Activated T-helper 9 cell treated with anti-CD3 and anti-CD28 coated beads, Interleukin-2, amount 50 U/mL, for 16 hours (primary cell): ENCODE measurements around the gene ARFGAP1.

Source experiments
- DNase-seq: peaks from one replicate; pipeline ENCODE4 v3.0.0-alpha.2; 2020; ENCODE audit warnings: low read depth

ARFGAP1 gene

DNA sequence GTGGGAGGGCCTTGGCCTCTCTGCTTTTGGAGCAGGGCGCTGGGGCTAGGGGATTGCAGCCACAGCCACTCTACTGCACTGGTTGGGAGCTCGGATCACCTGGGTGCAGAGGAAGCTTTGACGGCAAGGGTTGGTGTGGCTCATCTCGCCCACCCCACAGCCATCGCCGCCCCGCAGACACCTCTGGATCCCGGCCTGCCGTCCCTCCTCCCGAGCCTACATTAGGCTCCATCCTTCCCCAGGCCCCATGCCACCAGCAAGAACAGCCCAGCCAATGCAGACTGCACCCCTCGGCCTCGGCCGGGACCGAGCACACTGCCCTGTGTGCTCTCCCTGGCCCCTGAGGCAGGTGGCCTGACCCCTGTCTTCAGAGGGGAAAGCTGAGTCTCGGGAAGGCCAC is 12.1 kb upstream of the ARFGAP1 start:
- no peak for DNase-seq

DNA sequence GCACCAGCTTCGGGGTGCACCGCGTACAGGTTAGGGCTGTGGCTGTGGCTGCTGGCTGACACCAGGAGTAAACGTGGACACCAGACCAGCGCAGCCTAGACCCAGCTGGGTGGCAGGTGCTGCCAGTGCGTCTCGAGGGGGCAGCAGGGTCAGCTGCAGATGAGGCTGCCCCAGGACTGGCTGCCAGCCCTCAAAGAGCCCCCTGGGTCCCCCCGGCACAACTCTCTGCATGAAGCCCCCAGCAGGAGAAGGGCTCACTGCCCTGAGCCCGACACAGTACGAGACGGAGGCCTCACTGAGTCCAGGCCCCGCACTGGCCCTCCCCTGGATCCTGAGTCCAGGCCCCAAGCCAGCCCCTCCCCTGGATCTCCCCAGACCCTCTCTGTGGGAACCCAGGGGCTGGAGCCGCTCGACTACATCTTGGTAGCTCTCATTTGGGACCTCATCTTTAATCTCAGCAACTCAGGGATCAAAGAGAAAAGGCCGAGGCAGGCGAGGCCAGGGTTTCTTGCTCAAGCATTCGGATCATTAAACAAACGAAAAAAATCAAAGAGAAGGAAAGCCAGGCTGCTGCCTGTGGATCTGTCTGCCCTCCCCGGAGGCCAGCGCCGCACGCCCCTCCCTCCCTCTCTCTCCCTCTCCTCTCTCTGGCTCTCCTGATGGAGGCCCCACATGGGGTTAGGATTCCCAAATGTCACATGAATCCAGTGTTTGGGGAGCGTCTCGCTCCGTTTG is 11.4 kb upstream of the ARFGAP1 start:
- DNase-seq, result no peak

DNA sequence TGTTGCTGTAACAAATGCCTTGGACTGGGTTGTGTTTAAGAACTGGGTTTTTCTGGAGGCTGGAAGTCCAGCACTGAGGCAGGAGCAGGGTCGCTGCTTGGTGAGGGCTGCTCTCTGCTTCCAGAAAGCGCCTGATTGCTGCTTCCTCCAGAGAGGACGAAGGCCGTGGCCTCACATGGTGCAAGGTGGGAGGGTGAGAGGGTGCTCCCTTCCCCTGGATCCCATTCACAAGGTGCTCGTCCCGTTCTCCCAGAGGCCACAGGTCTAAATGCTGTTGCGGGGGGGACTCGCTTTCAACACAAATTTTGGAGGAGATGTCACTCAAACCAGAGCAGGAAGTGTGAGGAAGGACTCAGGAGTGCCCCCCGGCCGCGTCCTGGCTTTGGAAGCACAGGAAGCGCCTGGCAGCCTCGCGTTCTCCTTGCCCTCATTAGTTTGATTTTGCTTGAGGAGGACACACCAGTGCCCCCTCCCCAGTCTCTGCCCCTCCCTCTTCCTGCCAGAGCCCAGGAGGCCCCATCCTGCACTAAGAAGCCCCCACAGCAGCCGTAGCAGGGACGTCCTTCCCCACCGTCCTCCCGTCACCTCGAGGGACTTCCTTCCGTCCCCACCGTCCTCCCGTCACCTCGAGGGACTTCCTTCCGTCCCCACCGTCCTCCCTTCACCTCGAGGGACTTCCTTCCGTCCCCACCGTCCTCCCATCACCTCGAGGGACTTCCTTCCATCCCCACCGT is 10.7 kb upstream of the ARFGAP1 start:
- DNase-seq, result no peak

DNA sequence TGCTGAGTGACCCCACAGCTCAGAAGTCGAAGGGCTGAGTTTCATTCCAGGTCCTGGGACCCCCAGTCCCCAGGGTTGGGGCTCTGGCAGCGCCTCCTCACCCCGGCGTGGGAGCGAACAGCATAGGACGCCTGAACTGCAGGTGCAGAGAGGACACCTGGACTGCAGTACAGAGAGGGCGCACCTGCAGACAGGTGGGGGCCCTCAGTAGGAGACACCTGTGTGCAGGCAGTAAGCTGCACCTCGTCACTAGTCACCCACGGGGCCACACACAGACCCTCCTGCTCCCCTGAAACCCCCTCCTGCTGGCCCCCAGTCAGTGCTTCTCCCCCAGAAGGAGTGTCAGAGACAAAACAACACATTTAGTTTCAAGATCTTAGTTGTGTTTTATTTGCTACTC is 9.8 kb upstream of the ARFGAP1 start:
- no peak for DNase-seq

DNA sequence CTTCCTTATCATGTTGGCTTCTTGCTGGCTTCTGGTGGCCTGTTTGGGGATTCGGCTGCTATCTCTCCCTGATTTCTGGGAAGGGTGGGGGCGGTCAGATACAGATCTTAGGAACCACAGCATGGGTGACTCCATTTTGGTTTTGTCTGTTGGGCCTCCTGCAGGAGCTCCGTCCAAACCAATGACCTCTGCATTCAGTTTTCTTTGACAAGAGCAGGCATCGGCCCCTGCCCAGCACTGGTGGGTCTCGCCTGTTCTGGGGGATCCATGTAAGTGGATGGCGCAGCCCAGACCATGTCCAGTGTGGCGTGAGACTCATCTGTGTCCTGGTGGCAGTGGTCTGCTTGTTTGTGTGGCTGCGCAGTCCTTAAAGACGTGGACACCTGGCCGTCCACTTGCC is 8.6 kb upstream of the ARFGAP1 start:
- DNase-seq, result no peak

DNA sequence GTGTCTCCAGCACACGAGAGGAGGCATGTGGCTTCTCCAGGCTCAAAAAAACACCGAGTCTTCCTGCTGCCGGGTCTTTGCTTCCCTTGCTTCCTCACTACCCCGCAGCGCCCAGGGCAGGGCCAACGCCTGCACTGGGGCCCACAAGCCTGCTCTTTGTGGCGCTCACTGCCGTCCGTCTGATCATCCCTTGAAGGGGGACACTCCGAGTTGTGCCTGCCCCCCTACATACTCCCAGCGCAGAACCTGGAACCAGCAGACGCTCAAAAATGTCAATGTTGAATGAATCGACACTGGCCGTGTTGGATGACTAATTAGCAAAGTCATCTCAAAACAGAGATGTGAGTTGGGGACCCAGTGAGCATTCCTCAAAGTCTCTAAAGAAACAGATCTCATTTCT is 8.1 kb upstream of the ARFGAP1 start:
- DNase-seq, result no peak

DNA sequence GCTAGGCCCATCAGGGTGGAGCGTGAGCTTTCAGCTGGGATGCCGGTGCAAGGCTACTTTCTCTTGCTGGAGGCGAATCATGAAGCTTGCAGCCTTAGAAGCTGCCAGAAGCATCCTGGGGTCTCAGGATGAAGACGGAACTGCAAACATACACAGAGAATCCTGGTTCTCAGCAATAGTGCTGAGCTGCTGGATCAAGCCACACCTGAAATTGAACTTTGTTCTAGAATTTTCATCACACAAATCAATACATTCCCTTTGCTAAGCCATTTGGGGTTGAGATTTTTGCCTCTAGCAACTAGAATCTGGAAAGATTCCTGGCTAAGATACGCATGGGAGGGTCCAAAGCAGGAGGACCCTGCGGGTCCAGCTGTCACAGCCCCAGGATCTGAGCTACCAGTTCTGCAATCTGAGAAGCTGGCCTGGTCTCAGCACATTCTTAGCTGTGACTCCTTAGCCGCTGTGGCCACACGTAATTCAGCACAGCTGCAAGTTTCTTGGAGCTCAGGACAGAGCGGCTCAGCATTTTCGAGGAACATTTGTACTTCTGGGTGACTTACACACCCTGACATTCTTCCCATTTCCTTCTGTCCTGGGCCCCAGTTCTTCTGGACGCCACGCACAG is 6.6 kb upstream of the ARFGAP1 start:
- DNase-seq, result no peak

DNA sequence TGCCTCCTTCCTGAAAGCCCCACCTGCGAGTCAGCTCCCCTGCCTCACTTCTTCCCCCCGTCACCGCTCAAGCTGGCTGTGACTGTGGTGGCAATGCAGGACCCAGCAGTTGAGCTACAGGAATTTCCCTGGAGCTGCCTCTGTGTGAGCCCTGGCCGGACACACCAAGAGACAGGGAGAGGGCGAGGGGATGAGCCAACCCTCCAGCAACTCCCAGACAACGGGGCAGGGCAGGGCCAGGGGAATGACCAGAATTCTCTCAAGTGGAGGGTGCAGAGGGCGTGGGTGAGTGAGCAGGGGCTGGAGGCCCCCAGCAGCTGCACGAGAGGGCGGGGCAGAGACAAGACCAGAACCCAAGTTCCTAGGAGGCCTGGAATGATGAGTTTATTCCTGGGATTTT is 4.9 kb upstream of the ARFGAP1 start:
- DNase-seq, result no peak

DNA sequence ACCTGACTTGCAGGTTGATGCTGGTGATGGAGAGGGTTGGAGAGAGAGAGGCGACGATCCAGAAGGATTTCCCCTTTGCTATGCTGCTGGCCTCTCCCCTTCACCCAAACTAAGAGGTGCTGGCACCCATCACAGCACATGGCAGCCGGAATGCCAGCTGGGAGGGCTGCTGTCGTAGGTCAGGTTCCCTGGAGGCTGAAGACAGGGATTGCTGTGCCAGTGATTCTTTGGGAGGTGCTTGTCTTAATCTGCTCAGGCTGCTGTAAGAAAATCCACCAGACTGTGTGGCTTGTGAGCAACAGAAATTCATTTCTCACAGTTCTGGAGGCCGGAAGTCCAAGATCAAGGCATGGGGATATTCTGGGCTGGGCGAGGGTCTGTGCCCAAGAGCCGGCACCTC is 4.4 kb upstream of the ARFGAP1 start:
- no peak for DNase-seq

DNA sequence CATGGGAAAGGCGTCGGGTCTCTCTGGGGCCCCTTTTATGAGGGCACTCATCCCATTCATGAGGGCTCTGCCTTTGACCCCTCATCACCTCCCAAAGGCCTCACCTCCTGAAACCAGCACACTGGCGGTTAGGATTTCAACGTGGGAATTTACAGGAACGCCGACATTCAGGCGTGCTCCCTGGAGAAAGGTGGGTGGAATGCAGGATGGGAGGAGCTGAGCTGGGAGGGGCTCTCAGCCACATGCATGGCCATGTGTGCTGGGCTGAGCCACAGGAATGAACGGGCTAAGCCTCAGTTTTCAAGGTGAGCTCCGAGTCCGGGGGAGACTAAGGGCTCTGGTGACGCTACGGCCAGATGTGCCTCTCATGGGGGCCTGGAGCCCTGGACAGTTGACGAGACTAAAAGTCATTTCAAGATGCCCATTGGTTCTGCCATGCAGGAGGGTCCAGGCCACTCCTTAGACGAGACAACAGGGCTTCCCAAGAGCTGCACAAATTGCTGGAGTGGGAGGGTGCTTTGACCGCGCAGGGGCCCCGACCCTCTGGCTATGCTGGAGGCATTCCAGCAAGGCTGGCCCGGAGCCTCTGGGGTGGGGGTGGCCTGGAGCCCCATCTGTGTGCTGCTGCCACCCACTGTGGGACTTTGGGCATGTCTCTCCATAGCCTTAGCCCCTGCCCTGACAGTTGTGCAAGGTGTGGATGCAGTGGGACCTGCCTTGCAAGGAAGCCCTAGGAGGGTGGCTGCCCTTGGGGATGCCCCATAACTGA is 3.8 kb upstream of the ARFGAP1 start:
- DNase-seq, result no peak

DNA sequence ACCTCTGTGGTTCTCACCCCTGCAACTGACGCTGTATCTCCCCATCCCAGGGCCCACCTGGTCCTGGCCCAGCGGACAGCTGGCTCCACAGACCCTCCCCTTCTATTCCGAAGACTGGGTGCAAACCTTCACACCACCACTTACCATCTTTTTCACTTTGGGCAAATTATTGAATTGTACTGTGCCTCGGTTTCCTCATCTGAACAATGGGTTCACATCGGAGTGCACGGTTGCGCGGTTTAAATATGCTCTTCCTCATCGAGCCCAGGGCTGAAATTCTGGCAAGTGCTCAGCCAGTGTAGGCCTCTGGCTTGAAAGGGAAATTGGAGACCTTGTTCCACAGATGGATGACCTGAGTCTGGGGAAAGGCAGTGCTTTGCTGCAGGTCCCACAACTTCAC is 2.9 kb upstream of the ARFGAP1 start:
- DNase-seq, result no peak

DNA sequence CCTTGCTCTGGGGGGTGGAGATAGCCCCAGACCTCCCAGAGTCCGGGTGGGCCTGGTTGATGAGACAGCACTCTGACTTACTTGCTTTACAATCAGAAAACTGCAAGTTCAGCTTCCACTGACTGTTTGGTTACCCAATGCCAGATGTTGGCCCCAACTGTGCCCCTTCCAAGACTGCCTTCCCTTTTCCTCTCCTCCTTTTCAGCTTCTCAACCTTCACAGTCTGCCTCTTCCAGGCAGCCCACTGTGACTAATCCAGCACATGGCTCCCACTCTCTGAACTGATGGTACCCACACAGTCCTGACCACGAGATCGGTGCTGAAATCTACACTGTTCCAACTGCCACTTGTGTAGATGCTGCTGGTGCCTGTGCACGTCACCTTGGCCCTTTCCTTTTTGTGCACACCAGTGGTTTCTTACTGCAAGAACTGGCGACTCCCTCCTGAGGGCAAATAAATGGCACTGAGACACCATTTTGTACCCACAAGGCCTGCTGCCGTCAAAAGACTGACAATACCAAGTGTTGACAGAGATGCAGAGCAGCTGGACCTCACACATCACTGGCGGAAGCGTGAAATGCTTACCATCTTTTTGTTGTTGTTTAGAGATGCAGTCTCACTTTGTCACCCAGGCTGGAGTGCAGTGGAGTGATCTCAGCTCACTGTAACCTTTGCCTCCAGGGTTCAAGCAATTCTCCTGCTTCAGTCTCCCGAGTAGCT is 1.8 kb upstream of the ARFGAP1 start:
- DNase-seq, result no peak

DNA sequence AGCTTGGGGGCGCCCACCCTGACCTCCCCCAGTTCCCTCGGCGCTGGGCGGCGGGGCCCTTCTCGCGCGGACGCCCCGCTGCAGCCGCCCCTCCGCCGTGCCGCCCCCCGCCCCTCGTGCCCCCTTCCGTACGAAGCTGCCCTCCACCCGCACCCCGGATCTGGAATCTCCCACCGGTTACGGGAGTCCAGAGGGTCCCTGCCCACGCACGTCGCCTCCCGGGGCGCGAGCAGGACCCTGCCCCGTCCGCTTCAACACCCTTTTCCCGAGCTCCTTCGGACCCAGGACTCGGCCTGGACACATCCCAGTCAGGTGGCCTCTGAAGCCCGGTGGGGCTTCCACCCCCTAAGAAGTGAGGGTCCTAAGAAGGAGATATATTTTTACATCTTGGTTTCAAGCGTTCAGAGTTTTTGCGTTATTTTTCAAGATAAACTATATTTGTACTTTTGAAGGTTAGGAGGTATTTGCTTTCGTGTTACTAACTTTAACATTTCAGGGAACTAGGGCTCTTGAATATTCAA is 506 bp downstream of the ARFGAP1 start:
- DNase-seq, result no peak

DNA sequence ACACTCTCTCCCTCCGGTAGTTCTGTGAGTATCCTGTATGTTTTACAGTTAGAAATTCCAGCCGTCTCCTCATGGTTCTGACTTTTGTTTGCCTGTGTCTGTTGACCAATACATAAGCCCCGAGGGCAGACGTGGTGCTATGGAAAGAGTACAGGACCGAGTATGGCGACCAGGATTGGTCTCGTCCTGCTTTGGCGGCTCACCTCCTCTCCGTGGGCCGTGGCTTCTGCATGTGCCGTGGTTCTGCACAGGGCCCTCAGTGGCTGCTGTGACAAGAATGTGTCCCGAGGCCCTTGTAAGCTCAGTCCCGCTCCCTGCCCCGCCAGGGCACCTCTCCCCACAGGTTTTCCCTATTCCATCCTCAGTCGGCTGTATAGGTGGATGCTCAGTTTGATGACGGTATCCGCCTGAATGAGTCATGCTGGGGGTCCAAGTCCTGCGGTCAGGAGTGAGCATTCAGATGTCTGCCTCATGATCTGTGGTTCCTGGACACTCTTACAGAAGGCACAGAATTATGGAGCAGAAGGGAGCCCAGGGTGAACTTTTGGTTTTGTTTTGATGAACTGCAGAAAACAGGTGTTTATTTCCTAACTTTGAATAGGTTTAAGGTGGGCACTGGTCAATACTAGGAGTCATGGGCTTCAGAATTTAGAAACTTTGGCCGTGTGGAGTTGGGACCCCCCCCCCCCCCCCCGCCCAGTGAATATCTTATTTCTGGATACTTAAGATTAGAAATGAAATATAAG is 1.2 kb downstream of the ARFGAP1 start:
- no peak for DNase-seq

DNA sequence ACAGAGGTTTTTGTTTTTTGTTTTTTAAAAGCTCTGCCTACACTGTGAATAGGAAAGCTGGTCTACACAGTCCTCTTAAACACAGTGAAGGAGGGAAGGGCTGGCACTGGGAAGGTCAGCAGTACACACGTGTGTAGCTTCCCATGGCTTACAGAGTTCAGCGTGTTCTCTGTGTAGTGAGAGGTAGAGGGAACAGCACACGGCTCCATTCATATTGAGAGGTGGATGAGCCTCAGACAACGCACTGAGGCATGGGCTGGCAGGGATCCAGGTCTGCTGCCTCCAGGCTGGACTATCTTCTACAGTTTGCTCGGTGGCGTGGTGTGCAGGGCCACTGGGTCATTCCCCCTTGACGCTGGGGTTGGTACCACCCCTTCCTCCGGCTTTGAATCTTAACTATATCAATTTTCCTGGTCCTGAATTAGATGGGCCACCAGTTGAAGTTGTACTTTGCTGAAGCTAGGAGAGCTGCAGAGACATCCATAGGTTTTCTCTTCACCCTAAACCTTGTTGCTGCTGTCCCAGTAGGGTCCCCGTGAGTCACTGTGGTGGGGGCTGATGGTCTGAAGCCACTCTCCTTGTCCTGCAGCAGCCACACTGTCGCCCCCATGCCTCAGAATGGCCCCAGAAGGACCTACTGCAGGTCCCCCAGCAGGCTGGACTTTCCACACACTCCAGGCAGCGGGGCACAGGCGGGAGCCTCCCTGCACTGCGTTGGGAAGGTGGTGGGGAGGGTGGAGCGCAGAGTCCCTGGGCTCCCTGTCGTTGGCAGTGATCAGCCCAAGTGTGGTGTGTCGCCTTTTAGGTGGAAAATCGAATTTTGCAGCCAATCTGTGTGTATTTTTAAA is 2.0 kb downstream of the ARFGAP1 start:
- no peak for DNase-seq

DNA sequence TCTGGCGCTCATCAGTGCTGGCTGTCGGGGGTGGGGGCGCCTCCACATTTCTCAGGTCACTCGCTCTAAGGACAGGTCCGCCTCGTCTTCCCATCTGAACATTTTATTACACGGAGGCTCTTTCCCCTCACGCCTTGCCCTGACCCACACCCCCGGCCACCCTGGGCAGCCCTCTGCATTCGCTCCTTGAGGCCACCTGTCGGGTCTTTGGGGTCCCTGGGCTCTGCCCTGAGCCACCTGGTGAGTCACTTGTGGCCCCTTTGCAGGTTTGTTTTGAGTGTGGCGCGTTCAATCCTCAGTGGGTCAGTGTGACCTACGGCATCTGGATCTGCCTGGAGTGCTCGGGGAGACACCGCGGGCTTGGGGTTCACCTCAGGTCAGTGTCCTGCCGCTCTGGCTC is 3.2 kb downstream of the ARFGAP1 start:
- no peak for DNase-seq

DNA sequence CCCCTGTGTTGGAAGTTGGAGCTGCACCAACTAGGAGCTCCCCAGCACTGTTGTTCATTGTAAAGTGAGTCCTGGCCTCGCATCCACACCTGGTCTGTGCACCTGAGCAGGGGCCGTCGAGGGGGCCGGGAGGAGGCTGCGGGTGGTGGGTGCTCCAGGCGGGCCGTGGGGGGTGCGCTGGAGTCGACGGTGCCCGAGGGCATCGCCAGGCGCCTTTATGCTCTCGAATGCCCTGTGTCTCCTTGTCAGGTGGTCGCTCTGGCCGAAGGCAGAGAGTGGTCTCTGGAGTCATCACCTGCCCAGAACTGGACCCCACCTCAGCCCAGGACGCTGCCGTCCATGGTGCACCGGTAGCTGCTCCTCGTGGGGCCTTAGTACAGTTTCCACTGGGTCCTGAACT is 4.3 kb downstream of the ARFGAP1 start:
- no peak for DNase-seq

DNA sequence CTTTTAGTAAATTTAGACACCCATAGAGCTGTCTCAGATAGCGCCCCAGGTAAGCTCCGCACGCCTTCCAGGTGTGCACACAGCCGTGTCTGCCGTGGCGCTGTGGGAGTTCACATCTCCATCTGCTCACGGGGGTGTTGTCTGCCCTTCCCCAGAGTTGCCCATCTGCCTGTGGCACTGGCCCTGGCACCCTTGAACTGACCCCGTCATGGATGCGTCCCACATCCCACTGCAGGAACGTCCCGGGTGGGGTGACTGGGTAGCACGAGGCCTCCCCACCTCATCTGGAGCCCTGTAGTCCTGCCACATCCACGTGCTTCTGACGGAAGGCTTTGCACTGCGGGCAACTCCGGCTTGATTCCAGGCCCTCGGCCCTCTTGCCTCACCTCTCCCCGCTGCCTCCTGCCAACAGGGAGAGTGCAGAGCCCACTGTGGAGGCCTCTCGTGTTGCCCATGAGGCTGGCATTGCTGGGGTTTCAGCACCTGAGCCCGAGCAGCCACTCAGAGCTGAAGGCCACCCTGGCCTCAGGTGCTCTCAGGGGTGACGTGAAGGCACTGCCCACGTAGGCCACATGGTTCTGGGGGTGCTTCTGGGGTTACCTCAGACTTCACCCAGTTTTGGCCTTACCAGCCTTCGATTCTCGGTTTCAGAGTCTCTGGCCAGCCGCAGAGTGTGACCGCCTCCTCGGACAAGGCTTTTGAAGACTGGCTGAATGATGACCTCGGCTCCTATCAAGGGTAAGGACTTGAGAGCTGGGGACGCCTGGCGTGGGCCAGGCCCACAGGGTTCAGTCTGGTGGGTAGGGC is 5.1 kb downstream of the ARFGAP1 start:
- DNase-seq, result no peak

DNA sequence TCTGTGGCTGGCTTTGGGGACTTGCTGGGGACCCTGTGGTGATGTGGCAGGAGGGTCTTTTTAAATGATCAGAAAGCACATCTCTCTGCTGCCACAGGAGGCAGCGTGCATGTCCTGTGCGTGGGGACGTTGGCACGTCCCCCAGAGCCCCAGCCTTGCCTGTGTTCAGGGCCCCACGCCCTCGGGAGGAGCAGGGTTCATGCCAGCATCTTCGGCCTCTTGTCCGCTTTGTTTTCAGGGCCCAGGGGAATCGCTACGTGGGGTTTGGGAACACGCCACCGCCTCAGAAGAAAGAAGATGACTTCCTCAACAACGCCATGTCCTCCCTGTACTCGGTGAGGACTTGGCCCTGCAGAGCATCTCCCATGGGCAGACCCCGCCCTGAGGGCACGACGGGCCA is 6.0 kb downstream of the ARFGAP1 start:
- DNase-seq, result no peak
